ENCODE results near the gene CNBP. TPM values are rescaled to one million over a fixed set of nuclear protein-coding genes. Genes with fewer than 3 reads are reported as not detected.

CNBP gene
- total and polyA plus RNA-seq, 2 of the 13 experiments (the other 11 are each of a cell fraction or from before 2014, with no cell fraction given): 282 to 354 TPM

DNA sequence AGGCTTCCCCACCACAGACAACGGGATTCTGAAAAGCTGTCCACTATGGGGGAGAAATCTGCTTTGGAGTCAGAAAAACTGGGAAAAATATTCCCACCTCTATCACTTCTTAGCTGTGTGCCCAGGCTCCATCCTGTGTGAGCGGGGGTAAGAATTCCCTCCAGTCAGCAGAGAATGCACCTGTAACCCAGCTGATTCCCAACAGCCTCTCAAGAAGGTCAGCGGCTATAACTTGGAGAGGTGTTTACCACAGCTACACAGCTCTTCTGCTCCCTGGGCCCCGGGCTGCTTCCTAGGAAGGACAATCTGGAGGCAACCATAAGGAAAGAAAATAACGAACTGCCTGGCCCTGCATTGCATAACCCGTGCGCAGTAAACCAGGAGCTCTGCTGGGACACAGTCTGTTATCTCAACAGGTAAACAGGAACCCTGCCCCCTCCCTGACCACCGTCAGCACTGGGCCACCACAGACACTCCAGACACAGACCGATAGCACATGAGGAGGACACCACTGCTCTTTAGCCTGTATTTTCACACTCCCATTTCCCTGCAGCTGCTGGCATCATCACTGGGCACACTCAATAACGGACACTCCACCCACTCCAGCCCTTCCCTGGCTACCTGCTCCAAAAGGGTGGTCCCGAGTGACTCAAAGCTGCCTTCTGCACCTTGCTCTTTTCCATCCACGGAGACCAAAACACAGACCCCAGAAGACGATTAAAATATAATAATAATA lies 64.2 kb downstream of the CNBP start (continued):
- peak; percentile 15; the same call in 1 of the 2 replicates for TF ChIP-seq NR2C2 (CRISPR knock-in tag; IDR thresholded peaks at IDR 0.05; ENCODE audit: borderline replicate concordance)
- TF ChIP-seq NR2F1 (CRISPR knock-in tag; IDR thresholded peaks at IDR 0.05): 0 out of 4 replicates have a peak, but pooled peaks of 1 of the 2 experiments have one; percentile 51
- TF ChIP-seq WIZ (CRISPR knock-in tag; IDR thresholded peaks at IDR 0.05): peak; percentile 79; the same call in 1 of the 2 replicates
- no peak for TF ChIP-seq STAT5B (CRISPR knock-in tag; IDR thresholded peaks at IDR 0.05)
- no peak for TF ChIP-seq MAFK (conservative IDR thresholded peaks at IDR 0.05 in 1 of 2, IDR thresholded peaks at IDR 0.05 in 1 of 2; ENCODE audit: low read length in 2 of 2)
- TF ChIP-seq ZNF382 (CRISPR knock-in tag; IDR thresholded peaks at IDR 0.05; ENCODE audit: borderline replicate concordance): no peak
- TF ChIP-seq, protein P1, sequence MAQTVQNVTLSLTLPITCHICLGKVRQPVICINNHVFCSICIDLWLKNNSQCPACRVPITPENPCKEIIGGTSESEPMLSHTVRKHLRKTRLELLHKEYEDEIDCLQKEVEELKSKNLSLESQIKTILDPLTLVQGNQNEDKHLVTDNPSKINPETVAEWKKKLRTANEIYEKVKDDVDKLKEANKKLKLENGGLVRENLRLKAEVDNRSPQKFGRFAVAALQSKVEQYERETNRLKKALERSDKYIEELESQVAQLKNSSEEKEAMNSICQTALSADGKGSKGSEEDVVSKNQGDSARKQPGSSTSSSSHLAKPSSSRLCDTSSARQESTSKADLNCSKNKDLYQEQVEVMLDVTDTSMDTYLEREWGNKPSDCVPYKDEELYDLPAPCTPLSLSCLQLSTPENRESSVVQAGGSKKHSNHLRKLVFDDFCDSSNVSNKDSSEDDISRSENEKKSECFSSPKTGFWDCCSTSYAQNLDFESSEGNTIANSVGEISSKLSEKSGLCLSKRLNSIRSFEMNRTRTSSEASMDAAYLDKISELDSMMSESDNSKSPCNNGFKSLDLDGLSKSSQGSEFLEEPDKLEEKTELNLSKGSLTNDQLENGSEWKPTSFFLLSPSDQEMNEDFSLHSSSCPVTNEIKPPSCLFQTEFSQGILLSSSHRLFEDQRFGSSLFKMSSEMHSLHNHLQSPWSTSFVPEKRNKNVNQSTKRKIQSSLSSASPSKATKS (CRISPR knock-in tag; IDR thresholded peaks at IDR 0.05): no peak; the same call in 1 of the 2 replicates
- TF ChIP-seq, protein P2, sequence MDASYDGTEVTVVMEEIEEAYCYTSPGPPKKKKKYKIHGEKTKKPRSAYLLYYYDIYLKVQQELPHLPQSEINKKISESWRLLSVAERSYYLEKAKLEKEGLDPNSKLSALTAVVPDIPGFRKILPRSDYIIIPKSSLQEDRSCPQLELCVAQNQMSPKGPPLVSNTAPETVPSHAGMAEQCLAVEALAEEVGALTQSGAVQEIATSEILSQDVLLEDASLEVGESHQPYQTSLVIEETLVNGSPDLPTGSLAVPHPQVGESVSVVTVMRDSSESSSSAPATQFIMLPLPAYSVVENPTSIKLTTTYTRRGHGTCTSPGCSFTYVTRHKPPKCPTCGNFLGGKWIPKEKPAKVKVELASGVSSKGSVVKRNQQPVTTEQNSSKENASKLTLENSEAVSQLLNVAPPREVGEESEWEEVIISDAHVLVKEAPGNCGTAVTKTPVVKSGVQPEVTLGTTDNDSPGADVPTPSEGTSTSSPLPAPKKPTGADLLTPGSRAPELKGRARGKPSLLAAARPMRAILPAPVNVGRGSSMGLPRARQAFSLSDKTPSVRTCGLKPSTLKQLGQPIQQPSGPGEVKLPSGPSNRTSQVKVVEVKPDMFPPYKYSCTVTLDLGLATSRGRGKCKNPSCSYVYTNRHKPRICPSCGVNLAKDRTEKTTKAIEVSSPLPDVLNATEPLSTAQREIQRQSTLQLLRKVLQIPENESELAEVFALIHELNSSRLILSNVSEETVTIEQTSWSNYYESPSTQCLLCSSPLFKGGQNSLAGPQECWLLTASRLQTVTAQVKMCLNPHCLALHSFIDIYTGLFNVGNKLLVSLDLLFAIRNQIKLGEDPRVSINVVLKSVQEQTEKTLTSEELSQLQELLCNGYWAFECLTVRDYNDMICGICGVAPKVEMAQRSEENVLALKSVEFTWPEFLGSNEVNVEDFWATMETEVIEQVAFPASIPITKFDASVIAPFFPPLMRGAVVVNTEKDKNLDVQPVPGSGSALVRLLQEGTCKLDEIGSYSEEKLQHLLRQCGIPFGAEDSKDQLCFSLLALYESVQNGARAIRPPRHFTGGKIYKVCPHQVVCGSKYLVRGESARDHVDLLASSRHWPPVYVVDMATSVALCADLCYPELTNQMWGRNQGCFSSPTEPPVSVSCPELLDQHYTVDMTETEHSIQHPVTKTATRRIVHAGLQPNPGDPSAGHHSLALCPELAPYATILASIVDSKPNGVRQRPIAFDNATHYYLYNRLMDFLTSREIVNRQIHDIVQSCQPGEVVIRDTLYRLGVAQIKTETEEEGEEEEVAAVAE (CRISPR knock-in tag; IDR thresholded peaks at IDR 0.05; ENCODE audit: borderline replicate concordance): peak; percentile 77; the same call in 1 of the 2 replicates
- TF ChIP-seq JUNB (CRISPR knock-in tag; IDR thresholded peaks at IDR 0.05; ENCODE audit: borderline replicate concordance): no peak
- peak; percentile 67; the same call in 1 of the 2 replicates for TF ChIP-seq MIER2 (CRISPR knock-in tag; IDR thresholded peaks at IDR 0.05)
- TF ChIP-seq, protein P3, sequence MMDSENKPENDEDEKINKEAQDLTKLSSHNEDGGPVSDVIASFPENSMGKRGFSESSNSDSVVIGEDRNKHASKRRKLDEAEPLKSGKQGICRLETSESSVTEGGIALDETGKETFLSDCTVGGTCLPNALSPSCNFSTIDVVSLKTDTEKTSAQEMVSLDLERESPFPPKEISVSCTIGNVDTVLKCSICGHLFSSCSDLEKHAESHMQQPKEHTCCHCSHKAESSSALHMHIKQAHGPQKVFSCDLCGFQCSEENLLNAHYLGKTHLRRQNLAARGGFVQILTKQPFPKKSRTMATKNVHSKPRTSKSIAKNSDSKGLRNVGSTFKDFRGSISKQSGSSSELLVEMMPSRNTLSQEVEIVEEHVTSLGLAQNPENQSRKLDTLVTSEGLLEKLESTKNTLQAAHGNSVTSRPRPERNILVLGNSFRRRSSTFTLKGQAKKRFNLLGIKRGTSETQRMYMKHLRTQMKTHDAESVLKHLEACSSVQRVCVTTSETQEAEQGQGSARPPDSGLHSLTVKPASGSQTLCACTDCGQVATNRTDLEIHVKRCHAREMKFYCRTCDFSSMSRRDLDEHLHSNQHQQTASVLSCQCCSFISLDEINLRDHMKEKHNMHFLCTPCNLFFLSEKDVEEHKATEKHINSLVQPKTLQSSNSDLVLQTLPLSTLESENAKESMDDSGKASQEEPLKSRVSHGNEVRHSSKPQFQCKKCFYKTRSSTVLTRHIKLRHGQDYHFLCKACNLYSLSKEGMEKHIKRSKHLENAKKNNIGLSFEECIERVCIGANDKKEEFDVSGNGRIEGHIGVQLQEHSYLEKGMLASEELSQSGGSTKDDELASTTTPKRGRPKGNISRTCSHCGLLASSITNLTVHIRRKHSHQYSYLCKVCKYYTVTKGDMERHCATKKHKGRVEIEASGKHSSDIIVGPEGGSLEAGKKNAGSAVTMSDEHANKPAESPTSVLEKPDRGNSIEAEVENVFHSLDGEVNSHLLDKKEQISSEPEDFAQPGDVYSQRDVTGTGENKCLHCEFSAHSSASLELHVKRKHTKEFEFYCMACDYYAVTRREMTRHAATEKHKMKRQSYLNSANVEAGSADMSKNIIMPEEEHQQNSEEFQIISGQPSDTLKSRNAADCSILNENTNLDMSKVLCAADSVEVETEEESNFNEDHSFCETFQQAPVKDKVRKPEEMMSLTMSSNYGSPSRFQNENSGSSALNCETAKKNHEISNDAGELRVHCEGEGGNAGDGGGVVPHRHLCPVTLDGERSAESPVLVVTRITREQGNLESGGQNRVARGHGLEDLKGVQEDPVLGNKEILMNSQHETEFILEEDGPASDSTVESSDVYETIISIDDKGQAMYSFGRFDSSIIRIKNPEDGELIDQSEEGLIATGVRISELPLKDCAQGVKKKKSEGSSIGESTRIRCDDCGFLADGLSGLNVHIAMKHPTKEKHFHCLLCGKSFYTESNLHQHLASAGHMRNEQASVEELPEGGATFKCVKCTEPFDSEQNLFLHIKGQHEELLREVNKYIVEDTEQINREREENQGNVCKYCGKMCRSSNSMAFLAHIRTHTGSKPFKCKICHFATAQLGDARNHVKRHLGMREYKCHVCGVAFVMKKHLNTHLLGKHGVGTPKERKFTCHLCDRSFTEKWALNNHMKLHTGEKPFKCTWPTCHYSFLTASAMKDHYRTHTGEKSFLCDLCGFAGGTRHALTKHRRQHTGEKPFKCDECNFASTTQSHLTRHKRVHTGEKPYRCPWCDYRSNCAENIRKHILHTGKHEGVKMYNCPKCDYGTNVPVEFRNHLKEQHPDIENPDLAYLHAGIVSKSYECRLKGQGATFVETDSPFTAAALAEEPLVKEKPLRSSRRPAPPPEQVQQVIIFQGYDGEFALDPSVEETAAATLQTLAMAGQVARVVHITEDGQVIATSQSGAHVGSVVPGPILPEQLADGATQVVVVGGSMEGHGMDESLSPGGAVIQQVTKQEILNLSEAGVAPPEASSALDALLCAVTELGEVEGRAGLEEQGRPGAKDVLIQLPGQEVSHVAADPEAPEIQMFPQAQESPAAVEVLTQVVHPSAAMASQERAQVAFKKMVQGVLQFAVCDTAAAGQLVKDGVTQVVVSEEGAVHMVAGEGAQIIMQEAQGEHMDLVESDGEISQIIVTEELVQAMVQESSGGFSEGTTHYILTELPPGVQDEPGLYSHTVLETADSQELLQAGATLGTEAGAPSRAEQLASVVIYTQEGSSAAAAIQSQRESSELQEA (CRISPR knock-in tag; IDR thresholded peaks at IDR 0.05; ENCODE audit: not compliant biosample characterization): no peak

Measured in HepG2 (cell line).